Measurements from ENCODE around the gene C7orf33. TPM values are rescaled to one million over a fixed set of nuclear protein-coding genes. Genes with fewer than 3 reads are reported as not detected.

Gene C7orf33
- polyA plus RNA-seq, 3 donors: 0.05 TPM; not detected in 2

DNA sequence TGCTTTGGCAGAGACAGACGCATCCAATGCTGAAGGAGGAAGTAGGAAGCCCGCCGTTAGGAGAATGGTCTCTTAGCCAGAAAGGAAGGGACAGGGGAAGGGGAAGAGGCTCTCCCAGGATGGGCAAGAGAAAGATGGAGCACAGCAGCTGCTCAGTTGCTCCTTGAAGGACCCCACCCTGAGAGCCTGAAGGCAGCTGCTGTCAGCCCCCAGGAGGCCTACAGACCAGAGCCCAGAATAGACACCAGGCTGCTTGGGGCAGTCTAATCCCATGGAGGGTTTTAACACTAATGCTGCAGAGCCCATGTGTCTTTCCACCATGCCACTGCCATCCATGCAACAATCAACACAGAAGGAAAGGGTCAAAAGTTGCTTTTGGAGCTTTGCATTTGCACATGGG is 3.5 kb upstream of the C7orf33 start:
- Histone ChIP-seq H3K79me2 (ENCODE audit: insufficient read depth, low read length) (no peaks in the 10 kb centered on the region), H2AFZ (ENCODE audit: insufficient read depth, low read depth, low read length, poor library complexity, severe bottlenecking) (no peak overlapping the region), H3K36me3 (replicated peaks in 1 of 2; ENCODE audit: control insufficient read depth in 1 of 2, insufficient read depth in 2 of 2, low read length in 2 of 2) (no peaks in the 10 kb centered on the region), H3K9ac (ENCODE audit: insufficient read depth, low read length, poor library complexity, severe bottlenecking) (no peak overlapping the region), H3K4me3 (replicated peaks in 1 of 3; ENCODE audit: low read depth in 2 of 3, low read length in 3 of 3) (no peak overlapping the region), H3K4me2 (replicated peaks; ENCODE audit: extremely low read depth, low read length, poor library complexity, severe bottlenecking) (no peak overlapping the region), H3K9me3 (replicated peaks in 1 of 2; ENCODE audit: control insufficient read depth in 1 of 2, insufficient read depth in 1 of 2, low read length in 2 of 2) (no peaks in the 10 kb centered on the region), H3K4me1 (ENCODE audit: control insufficient read depth in 1 of 2, insufficient read depth in 2 of 2, low read length in 2 of 2) (peaks cover 28 to 31% of the 10 kb centered on the region in 2 donors), H3K27me3 (ENCODE audit: control insufficient read depth in 2 of 2, insufficient read depth in 2 of 2, low read length in 2 of 2) (no peaks in the 10 kb centered on the region), H4K20me1 (ENCODE audit: insufficient read depth, low read length) (no peaks in the 10 kb centered on the region), H3K27ac (ENCODE audit: low read depth in 1 of 2, low read length in 2 of 2) (no peak overlapping the region)
- H3K27ac Mint-ChIP-seq: peak overlapping the region in 1 of 7 donors; percentile 43
- intact Hi-C loops (cut with micrococcal nuclease): no loop called here
- no peaks in the 10 kb centered on the region for H3K36me3 Mint-ChIP-seq
- no peak overlapping the region for H3K4me3 Mint-ChIP-seq
- WGBS (ENCODE audit: insufficient coverage): 0% methylated on average over 3 of the region's 3 CpGs
- TF ChIP-seq CTCF (IDR thresholded peaks at IDR 0.05): no peak
- peaks cover 40% of the 10 kb centered on the region for H3K4me1 Mint-ChIP-seq
- peaks cover 0 to 3% (median 0%) of the 10 kb centered on the region in 7 donors for H3K9me3 Mint-ChIP-seq
- DNase-seq: no peak
- peaks cover 0 to 8% (median 5%) of the 10 kb centered on the region in 3 donors for H3K27me3 Mint-ChIP-seq (ENCODE audit: low read depth in 3 of 3)

- no peaks in the 10 kb centered on the region for H4K20me1 ChIP-seq (ENCODE audit: insufficient read depth, low read length)
- Mint-ChIP-seq H3K4me1 (peaks cover 32% of the 10 kb centered on the region), H3K27me3 (ENCODE audit: low read depth in 3 of 3) (peaks cover 0 to 10% (median 6%) of the 10 kb centered on the region in 3 donors), H3K36me3 (no peaks in the 10 kb centered on the region), H3K27ac (no peak overlapping the region), H3K9me3 (peaks cover 0 to 3% (median 0%) of the 10 kb centered on the region in 7 donors), H3K4me3 (no peak overlapping the region)
- no peaks in the 10 kb centered on the region for H3K9me3 ChIP-seq (replicated peaks in 1 of 2; ENCODE audit: control insufficient read depth in 1 of 2, insufficient read depth in 1 of 2, low read length in 2 of 2)
- 100% methylated on average over 1 of the region's 6 CpGs for WGBS (ENCODE audit: insufficient coverage)
- H3K4me2 ChIP-seq (replicated peaks; ENCODE audit: extremely low read depth, low read length, poor library complexity, severe bottlenecking): no peak overlapping the region
- no peak overlapping the region for H3K9ac ChIP-seq (ENCODE audit: insufficient read depth, low read length, poor library complexity, severe bottlenecking)
- H3K36me3 ChIP-seq (replicated peaks in 1 of 2; ENCODE audit: control insufficient read depth in 1 of 2, insufficient read depth in 2 of 2, low read length in 2 of 2): no peaks in the 10 kb centered on the region
- no peak overlapping the region for H3K27ac ChIP-seq (ENCODE audit: low read depth in 1 of 2, low read length in 2 of 2)
- intact Hi-C loops (cut with micrococcal nuclease): no loop called here
- no peak for TF ChIP-seq CTCF (IDR thresholded peaks at IDR 0.05)
- peaks cover 21 to 22% of the 10 kb centered on the region in 2 donors for H3K4me1 ChIP-seq (ENCODE audit: control insufficient read depth in 1 of 2, insufficient read depth in 2 of 2, low read length in 2 of 2)
- no peak overlapping the region for H3K4me3 ChIP-seq (replicated peaks in 1 of 3; ENCODE audit: low read depth in 2 of 3, low read length in 3 of 3)
- H3K27me3 ChIP-seq (ENCODE audit: control insufficient read depth in 2 of 2, insufficient read depth in 2 of 2, low read length in 2 of 2): no peaks in the 10 kb centered on the region
- no peak for DNase-seq
- no peak overlapping the region for H2AFZ ChIP-seq (ENCODE audit: insufficient read depth, low read depth, low read length, poor library complexity, severe bottlenecking)
- no peaks in the 10 kb centered on the region for H3K79me2 ChIP-seq (ENCODE audit: insufficient read depth, low read length)
Observed at GRCh38 chr7:148588168-148588567, 2.4 kb upstream of the C7orf33 start.

Measured in CD14-positive monocyte (primary cell).